ENCODE data around the gene SLC5A10.
"Not testable (repeated sequence)": the region's sequence is repeated elsewhere in the genome, so short reads cannot be mapped to it uniquely, and the experiment has no call there.

The SLC5A10 gene

GRCh38 chr17:19017804-19018599 lies 66.0 kb downstream of the SLC5A10 start:
- TF ChIP-seq, protein P1, sequence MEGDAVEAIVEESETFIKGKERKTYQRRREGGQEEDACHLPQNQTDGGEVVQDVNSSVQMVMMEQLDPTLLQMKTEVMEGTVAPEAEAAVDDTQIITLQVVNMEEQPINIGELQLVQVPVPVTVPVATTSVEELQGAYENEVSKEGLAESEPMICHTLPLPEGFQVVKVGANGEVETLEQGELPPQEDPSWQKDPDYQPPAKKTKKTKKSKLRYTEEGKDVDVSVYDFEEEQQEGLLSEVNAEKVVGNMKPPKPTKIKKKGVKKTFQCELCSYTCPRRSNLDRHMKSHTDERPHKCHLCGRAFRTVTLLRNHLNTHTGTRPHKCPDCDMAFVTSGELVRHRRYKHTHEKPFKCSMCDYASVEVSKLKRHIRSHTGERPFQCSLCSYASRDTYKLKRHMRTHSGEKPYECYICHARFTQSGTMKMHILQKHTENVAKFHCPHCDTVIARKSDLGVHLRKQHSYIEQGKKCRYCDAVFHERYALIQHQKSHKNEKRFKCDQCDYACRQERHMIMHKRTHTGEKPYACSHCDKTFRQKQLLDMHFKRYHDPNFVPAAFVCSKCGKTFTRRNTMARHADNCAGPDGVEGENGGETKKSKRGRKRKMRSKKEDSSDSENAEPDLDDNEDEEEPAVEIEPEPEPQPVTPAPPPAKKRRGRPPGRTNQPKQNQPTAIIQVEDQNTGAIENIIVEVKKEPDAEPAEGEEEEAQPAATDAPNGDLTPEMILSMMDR (conservative IDR thresholded peaks at IDR 0.05; ENCODE audit: low read length), result no peak
- no peak overlapping the region for H3K4me3 ChIP-seq (ENCODE audit: low read length)
- no peak for DNase-seq (ENCODE audit: low read depth)

DNA sequence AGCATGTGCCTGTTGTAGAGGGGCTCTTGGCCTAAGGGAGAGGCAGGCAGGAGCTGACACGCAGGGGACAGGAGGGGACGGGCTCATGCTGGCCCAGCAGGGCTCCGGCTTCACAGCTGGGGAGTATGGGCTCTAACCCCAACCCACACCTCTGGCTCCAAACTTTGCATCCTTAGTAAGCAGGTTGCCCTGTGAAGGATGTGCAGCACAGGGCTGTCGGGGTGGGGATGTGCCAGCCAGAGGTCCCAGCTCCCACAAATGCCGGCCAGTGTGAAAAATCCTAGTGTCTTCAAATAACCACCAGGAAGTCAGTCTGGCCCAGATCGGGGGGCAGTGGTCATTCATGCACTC lies 66.6 kb downstream of the SLC5A10 start:
- TF ChIP-seq, protein P1 (conservative IDR thresholded peaks at IDR 0.05; ENCODE audit: low read length), result no peak
- DNase-seq (ENCODE audit: low read depth), result no peak

DNA sequence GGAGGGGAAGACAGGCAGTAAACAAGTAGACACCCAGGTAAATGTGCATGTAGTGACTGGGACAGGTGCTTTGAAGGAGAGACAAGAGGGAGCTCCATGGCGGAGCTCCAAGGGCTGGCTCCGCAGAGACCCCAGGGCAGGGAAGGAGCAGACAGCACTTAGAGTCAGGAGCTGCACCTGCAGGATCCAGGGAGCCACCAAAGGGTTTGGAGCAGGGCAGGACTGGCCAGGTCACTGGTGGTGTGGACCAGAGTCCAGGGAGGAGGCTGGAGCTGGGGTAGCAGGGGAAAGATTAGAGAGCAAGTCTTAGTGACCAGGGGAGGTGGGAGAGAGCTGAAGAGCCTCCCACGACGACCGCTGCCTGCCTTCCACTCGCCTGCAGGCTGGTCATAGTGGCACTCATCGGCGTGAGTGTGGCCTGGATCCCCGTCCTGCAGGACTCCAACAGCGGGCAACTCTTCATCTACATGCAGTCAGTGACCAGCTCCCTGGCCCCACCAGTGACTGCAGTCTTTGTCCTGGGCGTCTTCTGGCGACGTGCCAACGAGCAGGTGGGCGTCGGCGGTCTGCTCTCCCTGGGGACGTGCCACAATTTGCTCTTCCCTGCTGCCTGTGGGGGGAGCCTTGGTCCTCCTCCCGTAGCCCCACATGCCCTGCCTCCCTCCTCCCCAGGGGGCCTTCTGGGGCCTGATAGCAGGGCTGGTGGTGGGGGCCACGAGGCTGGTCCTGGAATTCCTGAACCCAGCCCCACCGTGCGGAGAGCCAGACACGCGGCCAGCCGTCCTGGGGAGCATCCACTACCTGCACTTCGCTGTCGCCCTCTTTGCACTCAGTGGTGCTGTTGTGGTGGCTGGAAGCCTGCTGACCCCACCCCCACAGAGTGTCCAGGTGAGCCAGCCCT lies 67.3 kb downstream of the SLC5A10 start:
- TF ChIP-seq, protein P1 (conservative IDR thresholded peaks at IDR 0.05; ENCODE audit: low read length), result no peak
- no peak for DNase-seq (ENCODE audit: low read depth)
- no peak overlapping the region for H3K4me3 ChIP-seq (ENCODE audit: low read length)

More for the DNA sequence above, 66.6 kb downstream of the SLC5A10 start:
- no peak overlapping the region for H3K4me3 ChIP-seq (ENCODE audit: low read length)

- no peak for DNase-seq (ENCODE audit: low read depth)
- TF ChIP-seq, protein P1 (conservative IDR thresholded peaks at IDR 0.05; ENCODE audit: low read length), result no peak
- H3K4me3 ChIP-seq (ENCODE audit: low read length), result no peak overlapping the region
Observed at GRCh38 chr17:19020016-19020415, 68.1 kb downstream of the SLC5A10 start.

DNA sequence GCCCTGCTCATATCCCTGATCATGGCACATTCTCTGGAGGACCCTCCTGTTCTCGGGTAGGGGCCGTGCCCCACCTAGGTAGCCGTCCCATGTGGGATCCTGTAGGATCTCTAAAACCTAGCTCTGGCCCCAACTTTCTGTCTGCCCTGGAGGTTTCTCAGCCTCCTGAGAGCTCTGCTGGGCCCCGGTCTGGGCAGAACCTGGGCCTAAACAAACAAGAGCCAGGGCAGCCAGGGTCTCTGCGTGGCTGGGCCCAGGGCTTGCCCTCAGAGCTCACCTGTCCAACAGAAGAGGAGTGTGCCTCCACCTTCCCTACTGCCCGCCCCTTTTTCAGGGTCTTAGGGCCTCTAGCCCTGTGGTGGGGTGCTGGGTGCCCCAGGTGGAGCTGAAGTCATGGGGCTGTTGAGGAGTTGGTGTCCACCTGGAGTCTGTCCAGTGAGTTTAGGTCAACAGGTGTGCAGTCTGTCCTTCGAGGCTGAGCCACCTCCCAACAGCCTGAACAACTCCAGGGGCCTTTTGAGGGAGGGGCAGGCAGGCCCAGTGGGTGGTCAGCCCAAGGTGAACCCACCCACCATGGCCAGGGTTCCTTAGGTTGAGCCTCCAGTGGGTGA lies 69.2 kb downstream of the SLC5A10 start:
- H3K4me3 ChIP-seq (ENCODE audit: low read length); DNase-seq (ENCODE audit: low read depth): not testable (repeated sequence)

GRCh38 chr17:19021622-19022083 lies 69.7 kb downstream of the SLC5A10 start:
- TF ChIP-seq, protein P1 (conservative IDR thresholded peaks at IDR 0.05; ENCODE audit: low read length), result no peak
- no peak for DNase-seq (ENCODE audit: low read depth)
- no peak overlapping the region for H3K4me3 ChIP-seq (ENCODE audit: low read length)

DNA sequence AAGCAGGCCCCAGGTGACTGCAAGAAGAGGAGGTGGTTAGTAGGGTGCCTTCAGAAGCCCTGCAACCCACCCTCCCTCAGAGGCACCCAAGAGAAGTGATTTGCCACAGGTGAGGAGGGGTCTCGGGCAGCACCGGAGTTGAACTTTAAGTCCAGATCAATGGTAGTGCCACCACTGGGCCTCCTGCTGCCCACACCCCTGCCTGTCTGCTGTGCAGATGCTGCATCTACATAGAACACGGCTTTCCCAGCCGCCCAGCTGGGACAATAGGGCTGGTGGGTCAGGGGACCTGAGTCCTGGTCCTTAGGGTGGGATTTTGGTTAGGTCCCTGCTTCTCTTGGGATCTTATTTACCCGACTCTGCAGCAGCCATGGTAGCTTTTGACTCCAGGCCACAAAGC lies 70.2 kb downstream of the SLC5A10 start:
- TF ChIP-seq, protein P1 (conservative IDR thresholded peaks at IDR 0.05; ENCODE audit: low read length), result no peak
- DNase-seq (ENCODE audit: low read depth), result no peak
- no peak overlapping the region for H3K4me3 ChIP-seq (ENCODE audit: low read length)
